Renal cortex interstitium (tissue), 11 donors: Measurements from ENCODE around the gene PUS7. TPM values are rescaled to one million over a fixed set of nuclear protein-coding genes. Genes with fewer than 3 reads are reported as not detected.
"Not testable (repeated sequence)": the region's sequence is repeated elsewhere in the genome, so short reads cannot be mapped to it uniquely, and the experiment has no call there.

Experiments
- DNase-seq, 11 donors: peaks; one replicate each; pipeline ENCODE4 v3.0.0-alpha.2; 2013; ENCODE audit warnings: low read depth in 9 of 11, low spot score in 4 of 11; ENCODE audit errors: extremely low read depth in 1 of 11
- polyA plus RNA-seq, 3 donors: library from polyadenylated mRNA; unstranded; fragments of 120-200 nt; gene quantifications; one replicate each; pipeline ENCODE4 v1.2.1, GENCODE V29; 2013; ENCODE audit not compliant: insufficient read length in 3 of 3

Gene PUS7
- polyA plus RNA-seq, 3 donors, result 18.3 to 24.9 (median 19.2) TPM

DNA sequence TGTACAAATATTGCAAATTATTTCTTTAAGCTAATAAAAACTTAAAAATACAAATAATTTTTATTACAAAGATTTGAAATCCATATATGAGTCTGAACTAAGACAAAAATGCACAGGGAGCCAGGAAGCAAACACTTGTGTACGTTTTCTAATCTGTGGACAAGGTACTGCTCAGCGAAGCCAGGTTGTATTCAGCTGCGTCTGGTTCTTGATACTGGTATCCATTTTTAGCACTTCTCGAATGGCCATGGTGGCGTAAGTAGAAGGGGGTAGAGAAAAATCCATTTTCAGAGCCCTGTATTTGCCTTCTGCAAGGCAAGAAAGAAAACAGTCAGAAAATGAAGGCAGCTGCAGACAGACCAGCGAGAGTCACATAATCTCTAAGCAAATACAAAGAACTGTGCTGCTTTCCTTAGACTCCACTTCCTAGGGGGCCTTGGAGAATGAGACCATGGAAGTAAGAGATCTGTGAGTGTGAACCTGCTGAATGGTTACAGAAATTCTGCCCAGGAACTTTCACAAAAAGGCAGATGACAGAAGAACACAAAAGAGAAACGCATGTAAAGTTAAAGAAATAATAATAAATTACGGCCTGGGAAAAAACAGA lies 64.3 kb downstream of the PUS7 start:
- no peak for DNase-seq

- DNase-seq, result no peak
Observed at GRCh38 chr7:105454921-105455320, 67.2 kb downstream of the PUS7 start.

- no peak for DNase-seq
Observed at GRCh38 chr7:105454095-105454747, 67.8 kb downstream of the PUS7 start.

DNA sequence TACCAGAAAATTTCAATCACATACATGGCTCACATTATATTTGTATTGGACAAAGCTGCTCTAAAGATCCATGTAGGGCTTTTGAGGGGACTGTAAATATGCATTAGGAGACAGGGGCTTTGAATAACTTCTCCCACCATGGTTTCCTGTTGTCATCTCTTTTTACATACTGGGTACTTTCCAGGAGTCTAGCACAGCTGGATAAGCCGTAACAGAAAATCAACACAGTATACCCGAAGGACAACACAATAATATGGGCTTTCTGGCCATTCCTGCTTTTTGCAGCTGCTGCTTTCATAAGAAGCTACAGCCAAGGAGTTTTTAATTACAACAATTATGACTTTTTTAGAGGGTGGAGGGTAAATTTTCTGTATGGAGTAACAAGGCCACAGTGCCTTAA lies 70.0 kb downstream of the PUS7 start:
- peak in 3 of 11 donors; percentile 23 to 45 (median 33) for DNase-seq

GRCh38 chr7:105450870-105451269 lies 71.2 kb downstream of the PUS7 start:
- not testable (repeated sequence) for DNase-seq

- DNase-seq, result no peak
Observed at GRCh38 chr7:105450177-105450861, 71.8 kb downstream of the PUS7 start.

DNA sequence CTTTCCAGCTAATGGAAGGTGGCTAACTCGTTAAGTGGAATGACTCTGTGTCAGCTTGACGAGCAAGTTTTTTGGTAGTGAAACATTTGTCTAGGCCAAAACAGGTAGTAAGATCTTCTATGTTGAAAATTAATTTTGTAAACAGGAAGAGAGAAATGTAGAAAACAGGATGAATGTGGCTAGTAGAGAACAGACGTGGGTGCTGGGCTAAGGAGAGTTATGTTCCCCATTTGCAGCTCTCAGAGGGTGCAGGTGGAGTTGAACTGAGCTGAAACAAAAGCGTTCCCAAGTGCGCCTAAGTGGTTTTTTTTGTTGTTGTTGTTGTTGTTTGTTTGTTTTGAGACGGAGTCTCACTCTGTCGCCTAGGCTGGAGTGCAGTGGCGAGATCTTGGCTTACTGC lies 73.9 kb downstream of the PUS7 start:
- DNase-seq, result no peak

DNA sequence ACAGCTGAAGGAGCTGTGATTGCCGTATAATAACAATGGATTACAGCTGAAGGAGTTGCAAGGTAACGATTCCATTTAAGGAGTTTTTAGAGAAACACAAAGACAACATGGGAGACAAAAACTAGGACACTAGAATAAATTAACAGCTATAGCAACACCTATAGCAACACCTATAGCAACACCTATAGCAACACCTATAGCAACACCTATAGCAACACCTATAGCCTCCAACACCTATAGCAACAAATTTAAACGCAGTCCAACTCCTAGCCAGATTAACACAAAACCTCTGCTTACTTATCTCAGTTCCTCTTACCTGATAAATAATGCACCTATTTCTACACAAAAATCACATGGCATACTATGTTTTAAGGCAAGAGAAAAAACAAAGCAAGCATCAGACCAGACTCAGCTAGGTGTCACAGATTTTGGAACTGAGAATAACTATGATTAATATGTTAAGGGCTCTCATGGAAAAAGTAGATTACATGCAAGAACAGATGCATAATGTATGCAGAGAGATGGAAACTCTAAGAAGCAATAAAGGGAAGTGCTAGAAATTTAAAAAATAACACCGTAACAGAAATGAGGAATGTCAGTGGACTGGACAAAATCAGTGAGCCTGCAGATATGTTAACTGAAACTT lies 77.6 kb downstream of the PUS7 start:
- DNase-seq, result no peak

GRCh38 chr7:105442214-105442613 lies 79.9 kb downstream of the PUS7 start:
- not testable (repeated sequence) for DNase-seq

GRCh38 chr7:105439174-105439893 lies 82.7 kb downstream of the PUS7 start:
- no peak for DNase-seq

GRCh38 chr7:105438847-105439173 lies 83.3 kb downstream of the PUS7 start:
- DNase-seq, result no peak

- DNase-seq, result no peak
Observed at GRCh38 chr7:105438254-105438653, 83.8 kb downstream of the PUS7 start.

DNA sequence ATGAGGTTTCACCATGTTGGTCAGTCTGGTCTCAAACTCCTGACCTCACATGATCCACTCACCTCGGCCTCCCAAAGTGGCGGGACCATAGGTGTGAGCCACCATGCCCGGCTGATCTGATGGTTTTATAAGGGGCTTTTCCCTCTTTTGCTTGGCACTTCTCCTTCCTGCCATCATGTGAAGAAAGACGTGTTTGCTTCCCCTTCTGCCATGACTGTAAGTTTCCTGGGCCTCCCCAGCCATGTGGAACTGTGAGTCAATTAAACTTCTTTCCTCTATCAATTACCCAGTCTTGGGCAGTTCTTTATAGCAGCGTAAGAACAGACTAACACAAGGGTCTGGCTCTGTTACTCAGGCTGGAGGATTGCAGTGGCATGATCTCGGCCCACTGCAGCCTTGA lies 84.7 kb downstream of the PUS7 start:
- not testable (repeated sequence) for DNase-seq

- peak in 7 of 11 donors; percentile 35 to 73 (median 60) for DNase-seq
Observed at GRCh38 chr7:105429746-105430612, 92.1 kb downstream of the PUS7 start.

- DNase-seq, result no peak
Observed at GRCh38 chr7:105426606-105427146, 95.4 kb downstream of the PUS7 start.

DNA sequence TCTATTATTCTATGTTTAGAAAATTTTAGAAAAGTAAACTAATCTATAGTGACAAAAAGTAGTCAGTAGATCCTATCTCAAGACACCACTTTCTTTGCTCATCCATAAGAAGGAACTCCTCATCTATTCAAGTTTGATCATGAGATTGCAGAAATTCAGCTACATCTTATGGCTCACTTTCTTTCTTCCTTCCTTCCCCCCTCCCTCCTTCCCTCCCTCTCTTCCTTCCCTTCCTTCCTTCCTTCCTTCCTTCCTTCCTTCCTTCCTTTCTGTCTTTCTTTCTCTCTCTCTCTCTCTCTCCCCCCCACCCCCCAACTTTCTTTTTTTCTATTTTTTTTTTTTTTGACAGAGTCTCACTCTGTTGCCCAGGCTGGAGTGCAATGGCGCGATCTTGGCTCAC lies 98.1 kb downstream of the PUS7 start:
- DNase-seq, result no peak

GRCh38 chr7:105413887-105414437 lies 108.1 kb downstream of the PUS7 start:
- DNase-seq, result no peak

GRCh38 chr7:105410774-105411173 lies 111.3 kb downstream of the PUS7 start:
- DNase-seq, result not testable (repeated sequence)
